Measurements from ENCODE around the gene PPP2R2D. TPM values are rescaled to one million over a fixed set of nuclear protein-coding genes. Genes with fewer than 3 reads are reported as not detected.
"Not testable (repeated sequence)": the region's sequence is repeated elsewhere in the genome, so short reads cannot be mapped to it uniquely, and the experiment has no call there.

PPP2R2D gene
- total RNA-seq, 1 donor from 2014 or later: 39.1 TPM

DNA sequence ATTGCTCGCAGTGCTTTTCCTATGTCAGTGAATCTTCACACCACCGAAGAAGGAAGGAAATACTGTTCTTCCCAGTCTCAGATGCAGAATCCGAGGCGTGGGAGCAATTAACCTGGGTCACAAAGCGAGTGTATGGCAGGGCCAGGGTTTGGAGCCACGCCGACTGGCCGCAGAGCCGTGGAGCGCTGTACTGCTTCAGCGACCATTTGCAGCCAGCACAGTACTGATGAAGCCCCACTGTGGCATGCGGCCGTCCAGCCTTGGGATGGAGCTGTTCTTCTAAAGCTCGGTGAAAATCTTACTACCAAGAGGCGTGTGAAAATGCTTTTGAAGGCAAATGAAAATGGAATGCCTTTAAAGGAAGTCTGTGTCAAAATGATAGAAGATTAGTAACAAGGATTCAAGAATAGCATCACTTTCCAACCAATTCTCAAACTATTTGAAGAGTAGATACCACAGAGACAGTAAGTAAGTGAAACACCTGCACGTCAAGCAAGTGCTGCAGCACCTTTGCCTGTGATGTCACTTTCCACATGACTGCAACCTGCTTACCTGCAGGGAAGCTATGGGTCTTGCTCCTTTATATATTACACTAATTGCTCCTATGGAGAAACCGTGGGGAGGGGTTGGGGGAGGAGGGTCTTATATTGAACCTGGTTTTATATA lies 4.9 kb downstream of the PPP2R2D start:
- intact Hi-C loops (cut with micrococcal nuclease): loop anchor here (1.0 kb wide), 1 partner anchor 15 kb away; no protein-coding TSS in a partner anchor

DNA sequence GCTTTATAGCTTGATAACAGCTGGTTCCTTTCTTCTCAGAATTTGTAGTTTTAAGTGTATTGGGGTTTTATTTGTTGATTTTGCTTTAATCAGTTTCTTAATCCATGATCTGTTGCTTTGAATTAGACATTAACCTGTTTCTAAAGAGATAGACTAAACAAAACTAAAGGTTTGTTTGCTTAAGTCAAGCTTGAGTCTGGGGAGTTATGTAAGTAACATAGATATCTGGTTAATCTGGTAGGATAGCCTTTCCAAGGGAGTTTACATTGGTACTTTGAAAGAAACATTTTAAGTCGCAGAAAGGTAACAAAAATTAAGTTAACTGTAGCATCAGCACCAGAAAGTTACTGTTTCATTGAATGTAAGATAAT lies 5.4 kb downstream of the PPP2R2D start:
- intact Hi-C loops (cut with micrococcal nuclease): no loop called here

DNA sequence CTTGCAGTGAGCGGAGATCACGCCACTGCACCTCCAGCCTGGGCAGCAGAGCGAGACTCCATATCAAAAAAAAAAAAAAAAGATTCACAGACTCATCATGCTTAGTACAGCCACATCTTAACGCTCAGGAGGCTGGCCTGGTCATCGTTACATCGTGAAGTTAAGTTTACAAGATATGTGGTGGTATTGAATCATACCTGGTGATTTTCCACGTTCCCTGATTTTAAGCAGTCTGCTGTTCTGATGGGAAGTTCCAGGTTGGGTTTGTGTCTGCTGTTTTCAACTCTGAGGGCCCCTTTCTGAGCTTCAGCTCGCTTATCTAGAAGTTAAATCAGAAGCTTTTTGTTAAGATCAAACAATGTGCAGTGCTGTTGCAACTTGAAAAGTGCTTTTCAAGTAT lies 6.9 kb downstream of the PPP2R2D start:
- intact Hi-C loops (cut with micrococcal nuclease): no loop called here

DNA sequence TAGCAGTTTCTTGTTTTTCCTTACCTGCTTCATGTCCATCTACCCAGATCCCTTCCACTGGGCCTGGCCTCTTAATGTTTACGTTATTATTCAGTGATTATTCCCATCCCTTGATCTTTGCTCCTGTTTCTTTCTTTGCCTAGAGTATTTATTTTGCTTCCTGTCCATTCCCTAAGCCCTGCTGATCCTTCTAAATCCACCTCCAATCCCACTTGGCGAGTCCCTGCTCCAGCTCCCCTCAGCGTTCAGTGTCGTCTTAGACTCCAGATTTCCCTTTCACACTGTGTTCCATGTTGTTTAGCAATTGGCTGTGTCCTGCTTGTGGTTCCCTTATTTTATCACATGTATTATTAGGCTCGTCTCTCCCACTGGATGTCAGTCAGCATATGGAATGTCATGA lies 7.3 kb downstream of the PPP2R2D start:
- intact Hi-C loops (cut with micrococcal nuclease): no loop called here

DNA sequence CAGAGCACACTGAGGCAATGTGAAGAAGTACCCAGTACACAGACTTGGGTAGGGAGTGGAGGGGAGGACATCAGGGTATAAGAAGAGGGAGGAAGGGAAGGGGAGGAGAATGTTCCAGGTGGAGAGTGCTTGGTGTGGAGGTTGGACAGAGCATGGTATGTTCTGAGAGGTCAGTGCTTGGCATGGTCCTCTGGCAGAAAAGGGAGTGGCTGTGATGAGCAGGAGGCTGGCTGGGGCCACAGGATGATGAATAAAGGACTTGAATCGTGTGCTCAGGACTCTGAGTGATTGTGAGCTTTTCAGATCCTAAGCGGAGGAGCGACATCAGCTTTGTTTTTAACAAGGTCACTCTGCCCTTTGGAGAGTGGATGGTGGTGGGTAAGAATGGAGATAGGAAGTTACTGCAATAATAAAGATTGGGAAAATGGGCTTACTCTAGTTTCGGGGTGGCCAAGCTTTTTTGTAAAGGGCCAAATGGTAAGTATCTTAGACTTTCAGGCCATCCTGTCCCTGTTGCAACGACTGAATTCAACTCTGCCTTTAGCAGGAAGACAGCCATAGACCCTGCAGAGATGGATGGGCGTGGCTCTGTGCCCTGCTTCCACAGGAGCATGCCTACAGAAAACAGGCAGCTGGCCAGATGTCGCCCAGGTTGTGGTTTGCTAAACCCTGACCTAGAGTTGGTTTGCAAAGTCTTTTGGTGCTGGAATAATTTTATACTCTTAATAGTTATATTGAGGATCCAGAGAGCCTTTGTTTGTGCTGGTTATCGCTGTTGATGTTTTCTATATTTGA lies 8.4 kb downstream of the PPP2R2D start:
- intact Hi-C loops (cut with micrococcal nuclease): no loop called here

DNA sequence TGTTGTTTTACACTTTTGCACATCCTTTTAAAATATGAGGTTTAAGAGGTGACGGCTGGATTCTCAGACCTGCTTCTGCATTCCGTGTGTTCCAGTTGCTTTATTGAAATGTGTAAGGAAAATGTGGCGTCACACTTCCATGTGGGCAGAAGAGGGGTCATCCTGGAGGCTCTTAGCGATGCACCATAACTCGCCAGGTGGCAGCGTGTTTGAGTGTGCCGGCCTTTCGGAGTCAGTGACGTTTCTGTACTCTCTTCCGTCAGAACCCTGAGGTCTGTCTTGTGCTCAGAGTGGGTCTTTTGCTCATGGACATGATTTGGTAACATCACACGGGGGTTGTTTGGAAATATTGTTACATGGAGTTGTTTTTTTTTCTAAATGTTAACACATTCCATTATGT lies 9.1 kb downstream of the PPP2R2D start:
- intact Hi-C loops (cut with micrococcal nuclease): no loop called here

DNA sequence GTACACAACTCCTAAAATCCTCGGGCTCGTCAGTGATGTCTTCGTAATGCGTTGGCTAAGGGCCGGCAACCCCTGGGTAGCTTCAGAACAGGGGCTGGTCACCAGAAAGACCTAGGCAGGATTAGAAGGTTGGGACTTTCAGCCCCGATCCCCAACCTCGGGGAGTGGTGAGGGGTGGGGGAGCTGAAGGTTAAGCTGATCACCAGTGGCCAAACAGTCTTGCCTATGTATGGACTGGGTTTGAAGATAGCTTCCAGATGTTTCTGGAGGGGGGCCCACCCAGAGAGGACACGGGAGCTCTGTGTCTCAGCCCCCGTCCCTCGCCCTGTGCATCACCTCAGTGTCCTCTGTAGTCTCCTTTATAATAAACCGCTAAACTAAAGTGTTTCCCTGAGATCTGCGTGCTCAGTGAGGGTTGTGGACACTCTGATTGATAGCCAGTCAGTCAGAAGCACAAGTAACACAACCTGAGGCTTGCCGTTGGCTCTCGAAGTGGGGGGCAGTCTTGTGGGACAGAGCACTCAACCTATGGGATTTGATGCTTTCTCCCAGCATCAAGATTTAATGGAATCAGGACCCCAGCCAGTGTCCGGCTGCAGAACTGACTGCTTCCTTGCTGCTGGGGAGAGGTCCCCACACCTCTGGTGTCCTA lies 10.0 kb downstream of the PPP2R2D start:
- intact Hi-C loops (cut with micrococcal nuclease): no loop called here

DNA sequence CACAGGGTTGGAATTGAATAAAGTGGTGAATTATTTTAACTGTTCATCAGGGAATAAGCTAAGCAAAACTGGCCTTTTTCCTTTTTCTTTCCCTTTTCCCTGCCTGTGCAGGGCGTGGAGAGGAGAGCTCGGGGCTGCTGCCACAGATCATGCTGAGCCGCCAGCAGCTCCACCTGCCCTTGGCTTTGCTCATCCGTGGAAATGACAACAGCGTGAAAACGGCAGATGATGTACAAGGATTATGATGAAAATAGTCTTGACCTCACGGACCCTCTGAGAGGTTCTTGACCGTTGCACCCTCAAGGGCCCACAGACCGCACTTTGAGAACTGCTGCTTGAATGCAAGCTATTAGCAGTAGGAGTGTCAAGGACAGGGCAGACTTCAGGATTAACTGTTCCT lies 10.6 kb downstream of the PPP2R2D start:
- intact Hi-C loops (cut with micrococcal nuclease): no loop called here

DNA sequence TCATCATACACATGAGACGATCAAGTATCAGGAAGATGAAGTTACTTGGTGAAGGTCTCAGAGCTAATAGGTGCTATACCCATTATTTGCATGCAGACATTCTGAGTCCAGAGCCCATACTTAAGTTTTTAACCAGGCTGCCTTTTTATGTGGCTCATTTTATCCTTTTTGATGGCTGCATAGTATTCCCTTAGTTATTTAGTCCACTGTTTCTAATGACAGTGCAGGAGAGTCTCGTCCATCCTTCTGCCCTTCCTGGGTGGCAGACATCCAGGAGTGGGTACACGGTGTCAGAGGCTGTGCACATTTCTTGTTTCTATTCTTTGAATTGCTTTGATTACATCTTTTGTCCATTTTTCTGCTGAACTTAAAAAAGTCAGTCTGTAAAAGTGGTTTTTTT lies 11.8 kb downstream of the PPP2R2D start:
- intact Hi-C loops (cut with micrococcal nuclease): no loop called here

DNA sequence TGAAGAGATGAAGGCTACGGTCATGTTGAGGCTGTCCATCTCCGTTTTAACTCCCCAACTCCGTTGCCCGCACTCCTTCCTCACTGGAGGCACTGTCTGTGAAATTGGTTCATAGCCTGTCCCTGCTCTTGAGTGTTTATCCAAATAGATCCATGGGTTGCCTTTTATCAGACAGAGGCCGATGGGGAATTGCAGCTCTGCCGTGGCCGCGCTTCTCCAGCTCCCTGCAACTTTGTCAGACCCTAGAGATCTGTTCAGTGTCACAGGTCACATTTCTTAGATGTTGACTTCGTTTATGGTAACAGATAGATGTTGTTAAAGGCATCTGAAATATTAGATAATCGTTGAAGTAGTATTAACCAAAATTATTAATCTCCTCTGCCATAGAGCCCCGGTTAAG lies 14.7 kb downstream of the PPP2R2D start:
- intact Hi-C loops (cut with micrococcal nuclease): no loop called here

DNA sequence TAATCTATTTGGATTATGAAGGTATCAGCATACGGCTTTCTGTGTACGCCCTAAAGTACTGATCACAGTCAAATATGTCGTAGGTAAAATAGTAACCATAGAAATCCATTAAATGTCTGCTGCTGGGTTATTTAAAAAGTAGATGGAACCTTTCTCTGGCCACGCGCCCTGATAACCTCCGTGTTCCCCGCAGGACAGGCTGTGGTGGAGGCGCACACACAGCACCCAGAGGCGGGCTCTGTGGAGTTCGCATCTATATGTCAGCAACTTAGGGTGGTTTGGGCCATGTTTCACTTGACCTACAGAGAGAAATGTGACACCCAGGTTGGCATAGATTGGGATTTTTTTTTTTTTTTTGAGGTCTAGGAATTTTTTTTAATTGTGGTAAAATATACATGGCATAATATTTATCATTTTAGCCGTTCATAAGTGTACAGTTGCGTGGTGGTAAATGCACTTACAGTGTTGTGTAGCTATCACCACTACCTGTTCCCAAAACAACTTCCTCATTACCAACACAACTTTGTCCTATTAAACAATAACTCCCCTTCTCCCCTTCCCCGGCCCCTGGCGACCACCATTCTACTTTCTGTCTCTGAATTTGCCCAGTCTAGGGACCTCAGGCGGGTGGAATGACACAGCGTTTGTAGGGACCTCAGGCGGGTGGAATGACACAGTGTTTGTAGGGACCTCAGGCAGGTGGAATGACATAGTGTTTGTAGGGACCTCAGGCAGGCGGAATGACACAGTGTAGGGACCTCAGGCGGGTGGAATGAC lies 15.4 kb downstream of the PPP2R2D start:
- intact Hi-C loops (cut with micrococcal nuclease): no loop called here

DNA sequence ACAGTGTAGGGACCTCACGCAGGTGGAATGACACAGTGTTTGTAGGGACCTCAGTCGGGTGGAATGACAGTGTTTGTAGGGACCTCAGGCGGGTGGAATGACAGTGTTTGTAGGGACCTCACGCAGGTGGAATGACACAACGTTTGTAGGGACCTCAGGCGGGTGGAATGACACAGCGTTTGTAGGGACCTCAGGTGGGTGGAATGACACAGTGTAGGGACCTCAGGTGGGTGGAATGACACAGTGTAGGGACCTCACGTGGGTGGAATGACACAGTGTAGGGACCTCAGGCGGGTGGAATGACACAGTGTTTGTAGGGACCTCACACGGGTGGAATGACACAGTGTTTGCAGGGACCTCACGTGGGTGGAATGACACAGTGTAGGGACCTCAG lies 16.0 kb downstream of the PPP2R2D start:
- intact Hi-C loops (cut with micrococcal nuclease): not testable (repeated sequence)

DNA sequence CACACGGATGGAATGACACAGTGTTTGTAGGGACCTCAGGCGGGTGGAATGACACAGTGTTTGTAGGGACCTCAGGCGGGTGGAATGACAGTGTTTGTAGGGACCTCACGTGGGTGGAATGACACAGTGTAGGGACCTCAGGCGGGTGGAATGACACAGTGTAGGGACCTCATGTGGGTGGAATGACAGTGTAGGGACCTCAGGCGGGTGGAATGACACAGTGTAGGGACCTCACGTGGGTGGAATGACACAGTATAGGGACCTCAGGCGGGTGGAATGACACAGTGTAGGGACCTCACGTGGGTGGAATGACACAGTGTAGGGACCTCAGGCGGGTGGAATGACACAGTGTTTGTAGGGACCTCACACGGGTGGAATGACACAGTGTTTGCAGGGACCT lies 16.7 kb downstream of the PPP2R2D start:
- intact Hi-C loops (cut with micrococcal nuclease): not testable (repeated sequence)

DNA sequence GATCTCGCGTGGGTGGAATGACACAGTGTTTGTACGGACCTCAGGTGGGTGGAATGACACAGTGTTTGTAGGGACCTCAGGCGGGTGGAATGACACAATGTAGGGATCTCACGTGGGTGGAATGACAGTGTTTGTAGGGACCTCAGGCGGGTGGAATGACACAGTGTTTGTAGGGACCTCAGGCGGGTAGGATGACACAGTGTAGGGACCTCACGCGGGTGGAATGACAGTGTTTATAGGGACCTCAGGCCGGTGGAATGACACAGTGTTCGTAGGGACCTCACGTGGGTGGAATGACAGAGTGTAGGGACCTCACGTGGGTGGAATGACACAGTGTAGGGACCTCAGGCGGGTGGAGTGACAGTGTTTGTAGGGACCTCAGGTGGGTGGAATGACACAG lies 18.7 kb downstream of the PPP2R2D start:
- intact Hi-C loops (cut with micrococcal nuclease): not testable (repeated sequence)

DNA sequence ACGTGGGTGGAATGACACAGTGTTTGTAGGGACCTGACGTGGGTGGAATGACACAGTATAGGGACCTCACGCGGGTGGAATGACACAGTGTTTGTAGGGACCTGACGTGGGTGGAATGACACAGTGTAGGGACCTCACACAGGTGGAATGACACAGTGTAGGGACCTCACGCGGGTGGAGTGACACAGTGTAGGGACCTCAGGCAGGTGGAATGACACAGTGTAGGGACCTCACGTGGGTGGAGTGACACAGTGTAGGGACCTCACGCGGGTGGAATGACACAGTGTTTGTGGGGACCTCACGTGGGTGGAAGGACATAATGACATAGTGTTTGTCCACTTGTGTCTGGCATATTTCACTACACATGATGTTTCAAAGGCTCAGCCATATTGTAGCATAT lies 19.3 kb downstream of the PPP2R2D start:
- intact Hi-C loops (cut with micrococcal nuclease): loop anchor here (1.0 kb wide), 1 partner anchor 15 kb away; no protein-coding TSS in a partner anchor

DNA sequence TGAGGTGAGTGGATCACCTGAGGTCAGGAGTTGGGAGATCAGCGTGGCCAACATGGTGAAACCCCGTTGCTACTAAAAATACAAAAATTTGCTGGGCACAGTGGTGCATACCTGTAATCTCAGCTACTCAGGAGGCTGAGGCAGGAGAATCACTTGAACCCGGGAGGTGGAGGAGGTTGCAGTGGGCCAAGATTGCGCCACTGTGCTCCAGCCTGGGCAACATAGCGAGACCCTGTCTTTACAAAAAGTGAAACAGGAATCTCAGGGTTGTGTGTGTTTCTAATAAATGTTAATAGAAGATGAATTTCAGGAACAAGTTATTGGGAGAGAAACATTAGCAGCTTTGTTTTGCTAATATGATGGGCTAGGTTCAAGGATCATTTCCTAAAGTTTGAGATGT lies 19.9 kb downstream of the PPP2R2D start:
- intact Hi-C loops (cut with micrococcal nuclease): loop anchor here (1.0 kb wide), 1 partner anchor 15 kb away; no protein-coding TSS in a partner anchor

DNA sequence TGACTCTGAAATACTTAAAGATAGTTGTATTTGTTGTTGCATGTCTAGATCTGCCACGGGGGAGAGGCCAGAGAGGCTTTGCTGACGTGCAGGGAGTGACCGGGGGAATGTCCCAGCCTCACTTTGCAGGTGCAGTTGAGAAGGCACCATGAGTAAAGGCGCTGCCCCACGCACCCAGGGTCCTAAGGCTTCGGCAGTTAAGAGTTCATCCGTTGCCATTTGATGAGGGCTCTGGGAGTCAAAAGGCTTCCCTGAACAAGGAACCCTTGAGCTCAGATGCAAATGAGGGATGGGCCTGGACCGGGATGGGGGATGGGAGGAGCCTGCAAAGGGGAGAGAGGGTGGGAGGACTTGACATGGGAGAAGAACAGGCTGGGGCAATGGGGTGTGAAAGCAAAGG lies 20.4 kb downstream of the PPP2R2D start:
- intact Hi-C loops (cut with micrococcal nuclease): no loop called here

DNA sequence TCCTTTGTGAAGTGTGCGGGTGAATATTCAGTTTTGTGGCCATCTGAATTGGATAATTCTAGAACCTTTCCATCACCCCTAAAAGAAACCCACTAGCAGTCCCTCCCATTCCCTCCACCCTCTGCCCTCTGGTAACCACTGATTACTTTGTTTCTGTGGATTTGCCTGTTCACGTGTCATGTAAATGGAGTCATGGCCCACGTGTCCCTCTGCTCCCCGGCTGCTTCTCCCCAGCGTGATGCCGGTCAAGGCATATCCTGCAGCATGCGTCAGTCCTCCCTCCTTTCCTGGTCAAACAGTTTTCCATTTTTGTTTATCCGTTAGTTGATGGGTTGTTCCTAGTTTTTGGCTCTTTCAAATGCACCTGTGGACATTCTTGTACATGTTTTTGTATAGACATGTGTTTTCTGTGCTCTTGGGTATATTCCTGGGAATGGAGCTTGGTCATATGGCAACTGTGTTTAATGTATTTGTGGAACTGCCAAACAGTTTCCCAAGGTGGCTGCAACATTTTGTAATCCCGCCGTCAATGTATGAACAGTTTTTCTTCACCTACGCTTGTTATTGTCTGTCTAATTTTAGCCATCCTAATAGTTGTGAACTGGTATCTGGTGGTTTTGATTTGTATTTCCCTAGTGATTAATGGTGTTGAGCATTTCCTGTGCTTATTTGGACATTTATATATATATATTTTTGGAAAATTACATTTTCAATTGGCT lies 22.4 kb downstream of the PPP2R2D start:
- intact Hi-C loops (cut with micrococcal nuclease): no loop called here

DNA sequence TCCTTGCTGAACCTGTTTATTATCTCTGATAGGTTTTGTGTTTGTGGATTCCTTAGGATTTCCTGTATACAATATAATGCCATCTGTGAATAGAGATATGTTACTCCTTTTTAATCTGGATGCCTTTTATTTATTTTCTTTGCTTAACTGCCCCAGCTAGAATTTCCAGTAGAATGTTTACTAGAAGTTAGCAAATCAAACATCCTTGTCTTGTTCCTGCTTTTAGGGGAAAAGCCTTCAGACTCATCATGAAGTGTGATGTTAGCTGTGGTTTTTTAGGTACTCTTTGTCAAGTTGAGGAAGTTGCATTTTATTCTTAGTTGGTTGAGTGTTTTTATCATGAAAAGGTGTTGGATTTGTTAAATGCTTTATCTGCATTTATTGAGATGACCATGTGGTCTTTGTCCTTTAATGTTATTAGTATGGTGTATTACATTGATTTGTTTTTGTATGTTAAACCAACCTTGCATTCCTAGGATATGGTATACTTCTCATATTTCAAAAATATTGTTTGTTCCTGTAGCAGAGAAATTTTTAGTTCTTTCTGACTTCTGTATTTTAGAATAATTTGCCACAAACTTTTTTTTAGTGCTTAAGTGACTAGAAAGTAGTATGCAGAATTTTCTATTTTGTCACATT lies 24.3 kb downstream of the PPP2R2D start:
- intact Hi-C loops (cut with micrococcal nuclease): no loop called here

DNA sequence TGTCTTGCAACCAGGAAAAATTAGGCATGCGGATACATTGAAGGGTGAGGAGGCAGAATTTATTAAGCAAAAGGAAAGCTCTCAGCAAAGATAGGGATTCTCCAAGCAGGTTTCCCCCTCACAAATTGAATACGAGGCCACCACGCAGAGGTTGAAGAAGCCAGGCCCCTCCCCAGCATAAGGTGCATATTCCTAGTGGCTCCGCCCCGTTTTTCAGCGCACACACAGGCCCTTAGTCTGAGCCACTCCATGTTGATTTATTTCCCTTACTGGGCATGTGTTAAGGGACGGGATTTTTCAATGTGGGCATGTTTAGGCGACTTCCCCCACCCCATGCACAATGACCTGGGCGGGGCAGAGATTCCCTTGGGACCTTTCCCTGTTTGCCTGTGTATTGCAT lies 24.9 kb downstream of the PPP2R2D start:
- intact Hi-C loops (cut with micrococcal nuclease): no loop called here

Data from T-helper 1 cell treated with Interleukin-12 subunit alpha and Interleukin-12 subunit beta and Interleukin-4 antibody, amounts not matched to agents 30 ng/mL and 1 ng/mL, for 36 hours (primary cell).